ENCODE measurements around the gene MSI2. TPM values are rescaled to one million over a fixed set of nuclear protein-coding genes. Genes with fewer than 3 reads are reported as not detected.

MSI2 gene
- polyA plus RNA-seq, 1 of the 3 experiments (the other 2 are of a cell fraction): 24.1 TPM

GRCh38 chr17:57417956-57418355 lies 161.6 kb downstream of the MSI2 start:
- Histone ChIP-seq H3K4me1 (ENCODE audit: control insufficient read depth in 1 of 2, insufficient read depth in 2 of 2, low read depth in 1 of 2, low read length in 1 of 2) (peaks cover 3 to 51% of the 10 kb centered on the region in 2 experiments; a peak in 3 of 4 replicates), H3K27ac (ENCODE audit: low read depth in 2 of 2, low read length in 1 of 2) (peak overlapping the region in 1 of 2 experiments; percentile 60; a peak in 2 of 4 replicates), H3K9me3 (no peaks in the 10 kb centered on the region), H2AFZ (ENCODE audit: low read depth) (no peak overlapping the region), H3F3A (replicated peaks; ENCODE audit: insufficient read depth) (peaks cover 18% of the 10 kb centered on the region), H3K4me3 (ENCODE audit: low read depth in 2 of 2, low read length in 1 of 2) (no peak overlapping the region), H4K20me1 (ENCODE audit: insufficient read depth) (no peaks in the 10 kb centered on the region), H3K36me3 (replicated peaks in 1 of 2; ENCODE audit: control insufficient read depth in 1 of 2, insufficient read depth in 2 of 2, low read length in 1 of 2) (no peaks in the 10 kb centered on the region), H3K9ac (no peak overlapping the region), H3K79me2 (ENCODE audit: insufficient read depth) (no peaks in the 10 kb centered on the region), H3K4me2 (no peak overlapping the region), H3K27me3 (ENCODE audit: insufficient read depth) (no peaks in the 10 kb centered on the region), H3K9me2 (no peaks in the 10 kb centered on the region)
- ChIA-PET CTCF (interaction anchor here (0.8 to 1.7 kb wide), 5 partner anchors 23 to 365 kb away, joined by 3 to 4 read pairs (median 3); no protein-coding TSS in a partner anchor), POLR2A (interaction anchor here (1.6 kb wide), 1 partner anchor 117 kb away, joined by 4 read pairs; no protein-coding TSS in a partner anchor)
- TF ChIP-seq CHD2 (IDR thresholded peaks at IDR 0.05; ENCODE audit: low read length, partially characterized antibody): no peak
- TF ChIP-seq GABPA (IDR thresholded peaks at IDR 0.05; ENCODE audit: low read depth): no peak
- no peak for TF ChIP-seq FOXJ3 (CRISPR knock-in tag; IDR thresholded peaks at IDR 0.05)
- no peak for TF ChIP-seq TEAD4 (IDR thresholded peaks at IDR 0.05; ENCODE audit: borderline replicate concordance, insufficient read depth)
- TF ChIP-seq RXRA (IDR thresholded peaks at IDR 0.05; ENCODE audit: borderline replicate concordance, low read depth): no peak
- TF ChIP-seq USF2 (IDR thresholded peaks at IDR 0.05; ENCODE audit: borderline replicate concordance, low read depth, low read length): no peak
- no peak for TF ChIP-seq CTCF (IDR thresholded peaks at IDR 0.05)
- no peak for TF ChIP-seq SMC3 (IDR thresholded peaks at IDR 0.05; ENCODE audit: low read depth, low read length)
- no peak for TF ChIP-seq FOXM1 (IDR thresholded peaks at IDR 0.05; ENCODE audit: low read depth)
- no peak for TF ChIP-seq EZH2phosphoT487 (IDR thresholded peaks at IDR 0.05; ENCODE audit: borderline replicate concordance, low read depth)
- no peak for TF ChIP-seq YY1 (IDR thresholded peaks at IDR 0.05; ENCODE audit: low read depth)
- no peak for TF ChIP-seq IRF3 (IDR thresholded peaks at IDR 0.05; ENCODE audit: low read depth, low read length)
- 91% methylated on average over 7 of the region's 7 CpGs for WGBS (ENCODE audit: low lambda C conversion rate)
- no peak for DNase-seq
